ENCODE measurements around the gene PLIN4.

Gene PLIN4

GRCh38 chr19:4507804-4508203 is 10.5 kb downstream of the PLIN4 start:
- FAIRE-seq: no peak
- no peak for DNase-seq (ENCODE audit: low spot score)

- FAIRE-seq (no peak), DNase-seq (ENCODE audit: low spot score) (no peak)
Observed at GRCh38 chr19:4507150-4507452, 11.2 kb downstream of the PLIN4 start.

- no peak for FAIRE-seq
Observed at GRCh38 chr19:4506449-4507149, 11.7 kb downstream of the PLIN4 start.

GRCh38 chr19:4505570-4506448 is 12.5 kb downstream of the PLIN4 start:
- no peak for FAIRE-seq
- no peak for DNase-seq (ENCODE audit: low spot score)

More at GRCh38 chr19:4506449-4507149, 11.7 kb downstream of the PLIN4 start:
- DNase-seq (ENCODE audit: low spot score): peak; percentile 40

- FAIRE-seq: no peak
- DNase-seq (ENCODE audit: low spot score): no peak
Observed at GRCh38 chr19:4504891-4505569, 13.3 kb downstream of the PLIN4 start.

- FAIRE-seq: no peak
- DNase-seq (ENCODE audit: low spot score): no peak
Observed at GRCh38 chr19:4504297-4504701, 14.0 kb downstream of the PLIN4 start.

- no peak for DNase-seq (ENCODE audit: low spot score)
- FAIRE-seq: no peak
Observed at GRCh38 chr19:4503825-4504170, 14.5 kb downstream of the PLIN4 start.

GRCh38 chr19:4503132-4503824 is 15.0 kb downstream of the PLIN4 start:
- DNase-seq (ENCODE audit: low spot score) (no peak), FAIRE-seq (no peak)

- FAIRE-seq: no peak
Observed at GRCh38 chr19:4502282-4503131, 15.8 kb downstream of the PLIN4 start.

GRCh38 chr19:4501691-4502090 is 16.6 kb downstream of the PLIN4 start:
- FAIRE-seq (no peak), DNase-seq (ENCODE audit: low spot score) (no peak)

More at GRCh38 chr19:4502282-4503131, 15.8 kb downstream of the PLIN4 start:
- DNase-seq (ENCODE audit: low spot score): no peak

- FAIRE-seq (no peak), DNase-seq (ENCODE audit: low spot score) (no peak)
Observed at GRCh38 chr19:4500841-4501591, 17.3 kb downstream of the PLIN4 start.

GRCh38 chr19:4499855-4500254 is 18.4 kb downstream of the PLIN4 start:
- DNase-seq (ENCODE audit: low spot score) (no peak), FAIRE-seq (no peak)

- FAIRE-seq: no peak
- no peak for DNase-seq (ENCODE audit: low spot score)
Observed at GRCh38 chr19:4499318-4499717, 19.0 kb downstream of the PLIN4 start.

- FAIRE-seq: no peak
- no peak for DNase-seq (ENCODE audit: low spot score)
Observed at GRCh38 chr19:4498694-4499093, 19.6 kb downstream of the PLIN4 start.

- DNase-seq (ENCODE audit: low spot score) (no peak), FAIRE-seq (no peak)
Observed at GRCh38 chr19:4497770-4498389, 20.4 kb downstream of the PLIN4 start.

GRCh38 chr19:4496304-4496703 is 22.0 kb downstream of the PLIN4 start:
- DNase-seq (ENCODE audit: low spot score): no peak
- FAIRE-seq: no peak

GRCh38 chr19:4495471-4495870 is 22.8 kb downstream of the PLIN4 start:
- no peak for FAIRE-seq

GRCh38 chr19:4494691-4495064 is 23.6 kb downstream of the PLIN4 start:
- no peak for FAIRE-seq
- no peak for DNase-seq (ENCODE audit: low spot score)

More at GRCh38 chr19:4495471-4495870, 22.8 kb downstream of the PLIN4 start:
- DNase-seq (ENCODE audit: low spot score): no peak

- FAIRE-seq (no peak), DNase-seq (ENCODE audit: low spot score) (no peak)
Observed at GRCh38 chr19:4493929-4494690, 24.2 kb downstream of the PLIN4 start.
